Hepatocyte (in vitro differentiated cells): Measurements from ENCODE around the gene ZNF785.

Experiments
- EZH2 ChIP-seq: fragments of 200-600 bp; sonication (generic); IDR thresholded peaks from 2 replicates; pipeline ENCODE4 v1.6.1; 2016; ENCODE audit warnings: antibody characterized with exemption, mild to moderate bottlenecking, borderline replicate concordance
- TF ChIP-seq, protein P1 (sequence below): fragments of 200-600 bp; sonication (generic); IDR thresholded peaks from 2 replicates; pipeline ENCODE4 v1.5.1; 2016; ENCODE audit warnings: antibody characterized with exemption, mild to moderate bottlenecking; ENCODE audit not compliant: poor library complexity

DNA sequence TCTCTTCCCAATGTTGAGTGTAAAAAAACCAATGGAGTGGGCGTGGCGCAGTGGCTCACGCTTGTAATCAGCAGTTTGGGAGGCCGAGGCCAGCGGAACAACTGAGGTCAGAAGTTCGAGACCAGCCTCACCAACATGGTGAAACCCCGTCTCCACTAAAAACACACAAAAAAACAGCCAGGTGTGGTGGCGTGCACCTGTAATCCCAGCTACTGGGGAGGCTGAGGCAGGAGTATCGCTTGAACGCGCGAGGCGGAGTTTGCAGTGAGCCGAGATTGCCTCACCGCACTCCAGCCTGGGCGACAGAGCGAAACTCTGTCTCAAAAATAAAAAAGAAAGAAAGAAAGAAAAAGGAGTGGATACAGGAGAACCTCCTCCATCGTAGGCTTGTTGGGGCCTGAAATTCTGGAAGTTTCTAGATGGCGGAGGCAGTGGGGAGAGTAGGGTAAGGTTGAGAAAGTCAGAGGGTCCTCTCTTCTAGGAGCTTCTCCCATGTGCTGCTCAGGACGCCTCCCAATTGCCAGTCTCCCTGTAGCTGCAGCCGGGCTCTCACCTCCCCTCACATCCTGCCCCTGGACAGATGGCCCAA, 26.6 kb downstream of the ZNF785 start:
- TF ChIP-seq EZH2 = no peak
- TF ChIP-seq, protein P1, sequence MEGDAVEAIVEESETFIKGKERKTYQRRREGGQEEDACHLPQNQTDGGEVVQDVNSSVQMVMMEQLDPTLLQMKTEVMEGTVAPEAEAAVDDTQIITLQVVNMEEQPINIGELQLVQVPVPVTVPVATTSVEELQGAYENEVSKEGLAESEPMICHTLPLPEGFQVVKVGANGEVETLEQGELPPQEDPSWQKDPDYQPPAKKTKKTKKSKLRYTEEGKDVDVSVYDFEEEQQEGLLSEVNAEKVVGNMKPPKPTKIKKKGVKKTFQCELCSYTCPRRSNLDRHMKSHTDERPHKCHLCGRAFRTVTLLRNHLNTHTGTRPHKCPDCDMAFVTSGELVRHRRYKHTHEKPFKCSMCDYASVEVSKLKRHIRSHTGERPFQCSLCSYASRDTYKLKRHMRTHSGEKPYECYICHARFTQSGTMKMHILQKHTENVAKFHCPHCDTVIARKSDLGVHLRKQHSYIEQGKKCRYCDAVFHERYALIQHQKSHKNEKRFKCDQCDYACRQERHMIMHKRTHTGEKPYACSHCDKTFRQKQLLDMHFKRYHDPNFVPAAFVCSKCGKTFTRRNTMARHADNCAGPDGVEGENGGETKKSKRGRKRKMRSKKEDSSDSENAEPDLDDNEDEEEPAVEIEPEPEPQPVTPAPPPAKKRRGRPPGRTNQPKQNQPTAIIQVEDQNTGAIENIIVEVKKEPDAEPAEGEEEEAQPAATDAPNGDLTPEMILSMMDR = no peak
